Osteoblast (primary cell): ENCODE data around the gene KLHL2. TPM values are rescaled to one million over a fixed set of nuclear protein-coding genes. Genes with fewer than 3 reads are reported as not detected.
A peak's percentile ranks its signal among the peaks of the same experiment; 100 is the strongest.

Source experiments
- DNase-seq: peaks from one replicate; pipeline ENCODE4 v3.0.0; 2011; ENCODE audit warnings: low spot score, mixed read lengths; ENCODE audit not compliant: insufficient read length; ENCODE audit errors: missing footprints
- H2AFZ ChIP-seq: 2 replicates; pipeline ENCODE4 v1.6.0; 2011; ENCODE audit warnings: mild to moderate bottlenecking, low read length
- H3K27ac ChIP-seq: 2 replicates; pipeline ENCODE4 v1.5.1; 2011; ENCODE audit warnings: mild to moderate bottlenecking, low read depth, low read length, moderate library complexity
- H3K27me3 ChIP-seq: 2 replicates; pipeline ENCODE4 v1.6.0; 2012; ENCODE audit warnings: mild to moderate bottlenecking, control low read depth, inconsistent platforms, low read length, moderate library complexity; ENCODE audit not compliant: insufficient read depth
- H3K36me3 ChIP-seq: 2 replicates; pipeline ENCODE4 v1.5.1; 2011; ENCODE audit warnings: mild to moderate bottlenecking, low read length, control low read depth, moderate library complexity; ENCODE audit not compliant: insufficient read depth
- H3K4me1 ChIP-seq: 2 replicates; pipeline ENCODE4 v1.5.1; 2011; ENCODE audit warnings: mild to moderate bottlenecking, low read length, control low read depth, moderate library complexity; ENCODE audit not compliant: insufficient read depth
- H3K4me2 ChIP-seq: 2 replicates; pipeline ENCODE4 v1.6.0; 2011; ENCODE audit warnings: mild to moderate bottlenecking, low read length; ENCODE audit not compliant: insufficient read depth
- H3K4me3 ChIP-seq: fragments of 200-600 bp; sonication (generic); 3 replicates; pipeline ENCODE4 v1.5.1; 2012; ENCODE audit warnings: mild to moderate bottlenecking, low read length, inconsistent platforms; ENCODE audit not compliant: insufficient read depth
- H3K79me2 ChIP-seq: 2 replicates; pipeline ENCODE4 v1.6.0; 2012; ENCODE audit warnings: mild to moderate bottlenecking, low read length, control low read depth, inconsistent platforms; ENCODE audit not compliant: insufficient read depth
- H3K9me3 ChIP-seq: 2 replicates; pipeline ENCODE4 v1.5.1; 2011; ENCODE audit warnings: low read depth, low read length, control low read depth
- H4K20me1 ChIP-seq: 2 replicates; pipeline ENCODE4 v1.6.0; 2012; ENCODE audit warnings: mild to moderate bottlenecking, low read length, control low read depth; ENCODE audit not compliant: insufficient read depth
- total RNA-seq: library from RNA; depleted of rRNA; stranded (reverse); fragments of >200 nt; gene quantifications from 2 replicates; pipeline ENCODE4 v1.2.3, GENCODE V29; 2012
- TF ChIP-seq, protein P1 (sequence below): IDR thresholded peaks from 2 replicates; pipeline ENCODE4 v1.5.1; 2011; ENCODE audit warnings: mild to moderate bottlenecking, low read depth, low read length, moderate library complexity; ENCODE audit errors: extremely low read depth

Gene KLHL2
- total RNA-seq, 1 donor: 13.4 TPM

DNA sequence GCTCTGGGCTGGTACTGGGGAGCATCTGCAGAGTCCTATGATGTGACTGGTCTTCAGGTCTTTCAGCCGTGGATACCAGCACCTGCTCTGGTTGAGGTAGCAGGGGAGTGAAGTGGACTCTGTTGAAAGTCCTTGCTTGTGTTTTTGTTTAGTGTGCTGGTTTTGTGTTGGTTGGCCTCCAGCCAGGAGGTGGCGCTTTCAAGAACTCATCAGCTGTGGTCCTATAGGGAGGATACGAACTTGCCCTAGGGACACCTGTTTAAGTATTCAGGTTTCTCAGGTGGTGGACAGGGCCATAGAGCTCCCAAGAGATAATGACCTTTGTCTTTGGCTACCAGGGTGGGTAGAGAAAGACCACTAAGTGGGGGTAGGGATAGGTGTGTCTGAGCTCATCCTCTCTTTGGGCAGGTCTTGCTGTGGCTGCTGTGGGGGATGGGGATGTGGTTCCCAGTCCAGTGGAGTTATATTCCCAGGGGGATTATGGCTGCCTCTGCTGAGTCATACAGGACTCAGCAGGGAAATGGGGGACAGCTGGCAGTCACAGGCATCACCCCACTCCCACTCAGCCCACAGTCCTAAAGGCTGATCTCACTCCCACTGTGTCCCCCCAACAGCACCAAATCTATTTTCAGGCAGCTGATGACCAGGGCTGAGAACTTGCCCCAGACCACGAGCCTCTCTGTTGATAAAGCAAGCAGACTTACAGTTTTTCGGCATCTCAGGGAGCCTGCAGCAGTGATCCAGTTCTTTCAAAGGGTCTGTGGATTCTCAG is 144.2 kb downstream of the KLHL2 start:
- H3K79me2 ChIP-seq: no peaks in the 10 kb centered on the region
- no peaks in the 10 kb centered on the region for H3K4me1 ChIP-seq
- H3K36me3 ChIP-seq: no peaks in the 10 kb centered on the region
- H3K4me3 ChIP-seq: no peak overlapping the region
- peaks cover 4% of the 10 kb centered on the region for H3K27me3 ChIP-seq
- DNase-seq: no peak
- no peak overlapping the region for H3K27ac ChIP-seq
- H3K9me3 ChIP-seq: no peaks in the 10 kb centered on the region
- no peak overlapping the region for H2AFZ ChIP-seq
- TF ChIP-seq, protein P1, sequence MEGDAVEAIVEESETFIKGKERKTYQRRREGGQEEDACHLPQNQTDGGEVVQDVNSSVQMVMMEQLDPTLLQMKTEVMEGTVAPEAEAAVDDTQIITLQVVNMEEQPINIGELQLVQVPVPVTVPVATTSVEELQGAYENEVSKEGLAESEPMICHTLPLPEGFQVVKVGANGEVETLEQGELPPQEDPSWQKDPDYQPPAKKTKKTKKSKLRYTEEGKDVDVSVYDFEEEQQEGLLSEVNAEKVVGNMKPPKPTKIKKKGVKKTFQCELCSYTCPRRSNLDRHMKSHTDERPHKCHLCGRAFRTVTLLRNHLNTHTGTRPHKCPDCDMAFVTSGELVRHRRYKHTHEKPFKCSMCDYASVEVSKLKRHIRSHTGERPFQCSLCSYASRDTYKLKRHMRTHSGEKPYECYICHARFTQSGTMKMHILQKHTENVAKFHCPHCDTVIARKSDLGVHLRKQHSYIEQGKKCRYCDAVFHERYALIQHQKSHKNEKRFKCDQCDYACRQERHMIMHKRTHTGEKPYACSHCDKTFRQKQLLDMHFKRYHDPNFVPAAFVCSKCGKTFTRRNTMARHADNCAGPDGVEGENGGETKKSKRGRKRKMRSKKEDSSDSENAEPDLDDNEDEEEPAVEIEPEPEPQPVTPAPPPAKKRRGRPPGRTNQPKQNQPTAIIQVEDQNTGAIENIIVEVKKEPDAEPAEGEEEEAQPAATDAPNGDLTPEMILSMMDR: no peak
- no peak overlapping the region for H3K4me2 ChIP-seq
- H4K20me1 ChIP-seq: no peaks in the 10 kb centered on the region

DNA sequence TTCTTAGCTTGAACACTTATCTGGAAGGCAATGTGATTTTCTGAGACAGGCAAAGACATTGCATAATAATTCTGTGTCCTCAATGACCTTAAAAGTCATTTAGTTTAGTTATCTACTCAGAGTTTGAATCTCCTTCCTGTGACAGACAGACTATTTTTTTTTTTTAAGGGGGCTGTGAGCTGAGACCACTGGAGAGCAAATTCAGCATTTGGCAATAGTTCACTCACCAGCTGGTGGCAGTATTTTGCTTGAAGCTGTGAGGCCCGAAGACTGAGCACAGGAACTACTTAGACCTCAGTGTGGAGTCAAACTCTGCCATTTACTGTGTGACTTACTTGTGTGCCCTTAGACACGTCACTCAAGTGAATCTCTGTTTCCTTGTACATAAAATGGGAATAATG is 148.5 kb downstream of the KLHL2 start:
- Histone ChIP-seq H3K4me1 (no peaks in the 10 kb centered on the region), H3K27ac (no peak overlapping the region), H2AFZ (no peak overlapping the region), H3K4me2 (no peak overlapping the region), H3K36me3 (no peaks in the 10 kb centered on the region), H3K79me2 (no peaks in the 10 kb centered on the region), H3K9me3 (no peaks in the 10 kb centered on the region), H3K4me3 (no peak overlapping the region), H4K20me1 (no peaks in the 10 kb centered on the region), H3K27me3 (peaks cover 17% of the 10 kb centered on the region)
- TF ChIP-seq, protein P1: peak; percentile 55
- peak; percentile 25 for DNase-seq

GRCh38 chr4:165359506-165359905 is 152.1 kb downstream of the KLHL2 start:
- peak; percentile 9 for DNase-seq
- Histone ChIP-seq H3K27ac (no peak overlapping the region), H3K4me2 (no peak overlapping the region)

More at GRCh38 chr4:165359506-165359905, 152.1 kb downstream of the KLHL2 start:
- H2AFZ ChIP-seq: no peak overlapping the region
- no peaks in the 10 kb centered on the region for H3K9me3 ChIP-seq
- TF ChIP-seq, protein P1: no peak
- no peaks in the 10 kb centered on the region for H4K20me1 ChIP-seq
- no peaks in the 10 kb centered on the region for H3K36me3 ChIP-seq
- no peak overlapping the region for H3K4me3 ChIP-seq
- no peaks in the 10 kb centered on the region for H3K4me1 ChIP-seq
- H3K79me2 ChIP-seq: no peaks in the 10 kb centered on the region
- H3K27me3 ChIP-seq: peaks cover 17% of the 10 kb centered on the region
